NCI-H2227 treated with DMSO at 0.1 percent for 48 hours (cell line): ENCODE results near the gene AGBL5.
"Not testable (repeated sequence)": the region's sequence is repeated elsewhere in the genome, so short reads cannot be mapped to it uniquely, and the experiment has no call there.

Experiments used
- DNase-seq: peaks from one replicate; lab custom pipeline; 2025; lab: John Stamatoyannopoulos, UW

Gene AGBL5

GRCh38 chr2:27053776-27054175, 2.3 kb downstream of the AGBL5 start:
- DNase-seq, result no peak

GRCh38 chr2:27054721-27055120, 3.3 kb downstream of the AGBL5 start:
- no peak for DNase-seq

- DNase-seq, result no peak
These were observed 5.7 kb downstream of the AGBL5 start for GRCh38 chr2:27057184-27057583.

GRCh38 chr2:27058210-27058609, 6.7 kb downstream of the AGBL5 start:
- no peak for DNase-seq

GRCh38 chr2:27059141-27059820, 7.8 kb downstream of the AGBL5 start:
- no peak for DNase-seq

GRCh38 chr2:27060323-27060722, 8.9 kb downstream of the AGBL5 start:
- DNase-seq, result peak; percentile 67

- no peak for DNase-seq
These were observed 13.7 kb downstream of the AGBL5 start for GRCh38 chr2:27065128-27065527.

GRCh38 chr2:27067385-27067784, 15.9 kb downstream of the AGBL5 start:
- DNase-seq, result no peak

GRCh38 chr2:27069436-27069835, 18.0 kb downstream of the AGBL5 start:
- DNase-seq, result no peak

GRCh38 chr2:27069961-27070618, 18.6 kb downstream of the AGBL5 start:
- no peak for DNase-seq

GRCh38 chr2:27070653-27071276, 19.3 kb downstream of the AGBL5 start:
- no peak for DNase-seq

GRCh38 chr2:27071277-27071989, 20.0 kb downstream of the AGBL5 start, which contains the start of gene OST4:
OST4 (minus strand) TSS chr2:27071654.
- peak; percentile 82 for DNase-seq

- DNase-seq, result peak; percentile 12
These were observed 20.7 kb downstream of the AGBL5 start for GRCh38 chr2:27071990-27072830.

GRCh38 chr2:27072920-27073319, 21.5 kb downstream of the AGBL5 start:
- DNase-seq, result no peak

GRCh38 chr2:27073782-27074181, 22.3 kb downstream of the AGBL5 start:
- DNase-seq, result no peak

- peak; percentile 10 for DNase-seq
These were observed 23.5 kb downstream of the AGBL5 start for GRCh38 chr2:27074738-27075565.

GRCh38 chr2:27075566-27075871, 24.1 kb downstream of the AGBL5 start:
- DNase-seq, result not testable (repeated sequence)

- no peak for DNase-seq
These were observed 24.9 kb downstream of the AGBL5 start for GRCh38 chr2:27076323-27076722.

GRCh38 chr2:27077231-27077630, 25.8 kb downstream of the AGBL5 start:
- DNase-seq, result no peak

GRCh38 chr2:27078267-27079194, 27.1 kb downstream of the AGBL5 start, which contains the start of gene EMILIN1:
EMILIN1 (plus strand) TSS chr2:27078615; CDS start chr2:27079066, 451 bp downstream.
- DNase-seq, result peak; percentile 32
